Limb (tissue), 2 donors: ENCODE results near the gene PRAC2.

Source experiments
- DNase-seq, 2 donors: peaks; one replicate each; pipeline ENCODE4 v3.0.0-alpha.2; 2016; ENCODE audit errors: extremely low spot score in 2 of 2

Gene PRAC2

GRCh38 chr17:48720266-48721008 lies 2.5 kb upstream of the PRAC2 start:
- no peak for DNase-seq

GRCh38 chr17:48721009-48721402 lies 2.0 kb upstream of the PRAC2 start:
- no peak for DNase-seq

GRCh38 chr17:48722201-48722907 lies 631 bp upstream of the PRAC2 start, which contains the start of gene PRAC1:
Gene PRAC1 (minus strand): TSS chr17:48722518. CDS start chr17:48722392, 126 bp downstream.
- DNase-seq, result peak in 1 of 2 donors; percentile 44

- DNase-seq, result peak in 1 of 2 donors; percentile 58
Observed at GRCh38 chr17:48723423-48724250, 652 bp downstream of the PRAC2 start.

- DNase-seq, result peak; percentile 84 to 92
Observed at GRCh38 chr17:48724251-48725003, 1.4 kb downstream of the PRAC2 start.

GRCh38 chr17:48725004-48725287 lies 2.0 kb downstream of the PRAC2 start:
- no peak for DNase-seq

GRCh38 chr17:48725288-48726064 lies 2.5 kb downstream of the PRAC2 start:
- DNase-seq, result peak in 1 of 2 donors; percentile 38

GRCh38 chr17:48726114-48726915 lies 3.3 kb downstream of the PRAC2 start:
- no peak for DNase-seq

GRCh38 chr17:48726916-48727286 lies 3.9 kb downstream of the PRAC2 start:
- no peak for DNase-seq

- DNase-seq, result no peak
Observed at GRCh38 chr17:48727415-48728175, 4.6 kb downstream of the PRAC2 start.

- peak in 1 of 2 donors; percentile 80 for DNase-seq
Observed at GRCh38 chr17:48728232-48729231, 5.5 kb downstream of the PRAC2 start, which contains the start of gene HOXB13. Gene HOXB13 (minus strand): TSS chr17:48728750. CDS start chr17:48728593, 157 bp downstream.

GRCh38 chr17:48729335-48730239 lies 6.6 kb downstream of the PRAC2 start:
- peak in 1 of 2 donors; percentile 49 for DNase-seq

- DNase-seq, result no peak
Observed at GRCh38 chr17:48730240-48730550, 7.2 kb downstream of the PRAC2 start.

GRCh38 chr17:48731355-48731754 lies 8.4 kb downstream of the PRAC2 start:
- no peak for DNase-seq

GRCh38 chr17:48732688-48733629 lies 10.0 kb downstream of the PRAC2 start:
- DNase-seq, result no peak
